ENCODE measurements around the gene PDSS1. TPM values are rescaled to one million over a fixed set of nuclear protein-coding genes. Genes with fewer than 3 reads are reported as not detected.

PDSS1 gene
- polyA plus RNA-seq, 1 of the 3 experiments (the other 2 are of a cell fraction): 14.9 TPM

GRCh38 chr10:26765549-26765948 lies 68.0 kb downstream of the PDSS1 start:
- POLR2A ChIA-PET: no interaction called here
- 94% methylated on average over 2 of the region's 2 CpGs for WGBS (ENCODE audit: low lambda C conversion rate)
- TF ChIP-seq SMC3 (IDR thresholded peaks at IDR 0.05; ENCODE audit: low read depth, low read length) (no peak), NFIC (IDR thresholded peaks at IDR 0.05; ENCODE audit: borderline replicate concordance) (no peak), NRF1 (IDR thresholded peaks at IDR 0.05; ENCODE audit: low read depth, low read length) (no peak), PBX3 (IDR thresholded peaks at IDR 0.05) (no peak), EP300 (IDR thresholded peaks at IDR 0.05; ENCODE audit: borderline replicate concordance in 1 of 2, low read depth in 1 of 2, low read length in 1 of 2) (no peak), FOXJ3 (CRISPR knock-in tag; IDR thresholded peaks at IDR 0.05) (no peak), JUND (IDR thresholded peaks at IDR 0.05) (no peak)

GRCh38 chr10:26770069-26770468 lies 72.6 kb downstream of the PDSS1 start:
- no peaks in the 10 kb centered on the region for H3K4me1 ChIP-seq (ENCODE audit: control insufficient read depth in 1 of 2, insufficient read depth in 2 of 2, low read depth in 1 of 2, low read length in 1 of 2)
- no peak overlapping the region for H2AFZ ChIP-seq (ENCODE audit: low read depth)
- H3K9ac ChIP-seq: no peak overlapping the region
- H3K36me3 ChIP-seq (replicated peaks in 1 of 2; ENCODE audit: control insufficient read depth in 1 of 2, insufficient read depth in 2 of 2, low read length in 1 of 2): peaks cover 16 to 17% of the 10 kb centered on the region in 2 experiments
- H3K9me2 ChIP-seq: no peaks in the 10 kb centered on the region
- no peaks in the 10 kb centered on the region for H3F3A ChIP-seq (replicated peaks; ENCODE audit: insufficient read depth)
- no peak overlapping the region for H3K4me3 ChIP-seq (ENCODE audit: low read depth in 2 of 2, low read length in 1 of 2)
- H3K79me2 ChIP-seq (ENCODE audit: insufficient read depth): peaks cover 61% of the 10 kb centered on the region
- ChIA-PET POLR2A (no interaction called here), CTCF (interaction anchor here (0.6 kb wide), 1 partner anchor 167 kb away, joined by 3 read pairs; no protein-coding TSS in a partner anchor)
- no peak overlapping the region for H3K4me2 ChIP-seq
- TF ChIP-seq MEF2A (IDR thresholded peaks at IDR 0.05; ENCODE audit: borderline replicate concordance, low read depth): no peak
- no peak for TF ChIP-seq GABPA (IDR thresholded peaks at IDR 0.05; ENCODE audit: low read depth)
- TF ChIP-seq ELF1 (IDR thresholded peaks at IDR 0.05): no peak
- TF ChIP-seq USF2 (IDR thresholded peaks at IDR 0.05; ENCODE audit: borderline replicate concordance, low read depth, low read length): no peak
- no peak for TF ChIP-seq FOSL2 (IDR thresholded peaks at IDR 0.05; ENCODE audit: borderline replicate concordance, low read depth)
- no peak for TF ChIP-seq EP300 (IDR thresholded peaks at IDR 0.05; ENCODE audit: borderline replicate concordance in 1 of 2, low read depth in 1 of 2, low read length in 1 of 2)
- no peak for TF ChIP-seq GATA2 (CRISPR knock-in tag; IDR thresholded peaks at IDR 0.05)
- no peak for TF ChIP-seq RXRA (IDR thresholded peaks at IDR 0.05; ENCODE audit: borderline replicate concordance, low read depth)
- no peaks in the 10 kb centered on the region for H3K9me3 ChIP-seq
- WGBS (ENCODE audit: low lambda C conversion rate): 97% methylated on average over 4 of the region's 4 CpGs
- H4K20me1 ChIP-seq (ENCODE audit: insufficient read depth): peaks cover 12% of the 10 kb centered on the region
- H3K27ac ChIP-seq (ENCODE audit: low read depth in 2 of 2, low read length in 1 of 2): no peak overlapping the region
- DNase-seq: no peak
- H3K27me3 ChIP-seq (ENCODE audit: insufficient read depth): no peaks in the 10 kb centered on the region

More at GRCh38 chr10:26765549-26765948, 68.0 kb downstream of the PDSS1 start:
- no peaks in the 10 kb centered on the region for H3K9me3 ChIP-seq
- no peak for DNase-seq
- H3K79me2 ChIP-seq (ENCODE audit: insufficient read depth): peaks cover 19% of the 10 kb centered on the region; the same call in 1 of the 2 replicates
- no peak overlapping the region for H3K4me2 ChIP-seq
- H3K4me1 ChIP-seq (ENCODE audit: control insufficient read depth in 1 of 2, insufficient read depth in 2 of 2, low read depth in 1 of 2, low read length in 1 of 2): no peaks in the 10 kb centered on the region
- H3K36me3 ChIP-seq (replicated peaks in 1 of 2; ENCODE audit: control insufficient read depth in 1 of 2, insufficient read depth in 2 of 2, low read length in 1 of 2): peaks cover 31 to 38% of the 10 kb centered on the region in 2 experiments
- no peak overlapping the region for H3K4me3 ChIP-seq (ENCODE audit: low read depth in 2 of 2, low read length in 1 of 2)
- no peak overlapping the region for H2AFZ ChIP-seq (ENCODE audit: low read depth)
- no peaks in the 10 kb centered on the region for H3K27me3 ChIP-seq (ENCODE audit: insufficient read depth)
- CTCF ChIA-PET: no interaction called here
- H4K20me1 ChIP-seq (ENCODE audit: insufficient read depth): no peaks in the 10 kb centered on the region; the same call in 1 of the 2 replicates
- no peaks in the 10 kb centered on the region for H3F3A ChIP-seq (replicated peaks; ENCODE audit: insufficient read depth)
- no peak overlapping the region for H3K9ac ChIP-seq
- no peaks in the 10 kb centered on the region for H3K9me2 ChIP-seq
- H3K27ac ChIP-seq (ENCODE audit: low read depth in 2 of 2, low read length in 1 of 2): no peak overlapping the region

All from SK-N-SH (cell line).